Activated T-cell treated with anti-CD3 and anti-CD28 coated beads, Interleukin-2, amount 50 U/mL, for 72 hours (primary cell): ENCODE measurements around the gene SP4. TPM values are rescaled to one million over a fixed set of nuclear protein-coding genes. Genes with fewer than 3 reads are reported as not detected.
A peak's percentile ranks its signal among the peaks of the same experiment; 100 is the strongest.

Source experiments
- ATAC-seq, 2 donors: fragments of 150-1000 bp; cut with Tn5 transposase; replicated peaks in 1 of 2; 2 replicates each; pipeline ENCODE4 v1.10.0; 2021; ENCODE audit warnings: moderate library complexity in 2 of 2, mild to moderate bottlenecking in 1 of 2
- DNase-seq, 2 donors: peaks; one replicate each; pipeline ENCODE4 v3.0.0; 2021 to 2022; ENCODE audit warnings: mixed read lengths in 1 of 2
- H3K27ac Mint-ChIP-seq: one replicate; pipeline ENCODE4 v1.8.0; 2022; ENCODE audit warnings: mild to moderate bottlenecking, moderate library complexity, mixed read lengths
- H3K27me3 Mint-ChIP-seq: one replicate; pipeline ENCODE4 v1.8.0; 2022; ENCODE audit warnings: low read depth, mixed read lengths
- H3K36me3 Mint-ChIP-seq, 2 donors: one replicate each; pipeline ENCODE4 v1.8.0; 2022; ENCODE audit warnings: mixed read lengths in 2 of 2, mild to moderate bottlenecking in 1 of 2; ENCODE audit not compliant: insufficient read depth in 2 of 2
- H3K4me1 Mint-ChIP-seq: one replicate; pipeline ENCODE4 v1.8.0; 2022; ENCODE audit warnings: low read depth, mixed read lengths
- H3K4me3 Mint-ChIP-seq, 2 donors: one replicate each; pipeline ENCODE4 v1.8.0; 2022; ENCODE audit warnings: mild to moderate bottlenecking in 2 of 2, mixed read lengths in 2 of 2, moderate library complexity in 2 of 2
- H3K9me3 Mint-ChIP-seq, 2 donors: one replicate each; pipeline ENCODE4 v1.8.0; 2022; ENCODE audit warnings: mixed read lengths in 2 of 2
- total RNA-seq, 2 donors: library from RNA; stranded (reverse); gene quantifications; one replicate each; pipeline ENCODE4 v1.2.3, GENCODE V29; 2022

SP4 gene
- total RNA-seq, 2 donors from 2014 or later: 21.5 to 23.7 TPM

DNA sequence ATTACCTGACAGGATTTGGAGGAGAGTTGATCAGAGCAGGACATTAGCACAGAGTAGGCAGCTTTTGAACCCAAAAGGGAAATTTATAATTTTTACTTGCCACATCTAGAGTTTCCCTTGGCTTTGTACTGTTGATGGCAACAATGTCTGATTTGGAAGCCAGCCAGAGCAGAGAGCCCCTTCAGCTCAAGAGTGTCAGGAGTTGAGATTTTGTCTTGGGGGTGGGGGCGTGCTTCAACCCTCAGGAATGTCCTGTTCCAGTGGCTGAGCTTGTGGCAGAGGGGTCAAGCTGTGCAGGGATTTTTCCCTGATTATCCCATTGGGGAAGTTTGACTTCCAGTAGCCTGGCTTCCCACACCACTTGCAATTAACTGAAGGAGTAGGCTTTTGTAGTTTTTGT, 27.0 kb downstream of the SP4 start:
- Mint-ChIP-seq H3K36me3 (peaks cover 23 to 43% of the 10 kb centered on the region in 2 donors), H3K4me1 (peaks cover 7% of the 10 kb centered on the region), H3K4me3 (no peak overlapping the region), H3K27ac (no peak overlapping the region), H3K27me3 (no peaks in the 10 kb centered on the region), H3K9me3 (peaks cover 6 to 12% of the 10 kb centered on the region in 2 donors)
- DNase-seq: no peak
- no peak for ATAC-seq

GRCh38 chr7:21461282-21461681, 33.4 kb downstream of the SP4 start:
- Mint-ChIP-seq H3K9me3 (peaks cover 5 to 8% of the 10 kb centered on the region in 2 donors), H3K27me3 (no peaks in the 10 kb centered on the region), H3K4me1 (peaks cover 30% of the 10 kb centered on the region), H3K36me3 (peaks cover 12 to 26% of the 10 kb centered on the region in 2 donors), H3K4me3 (no peak overlapping the region), H3K27ac (no peak overlapping the region)
- no peak for DNase-seq
- no peak for ATAC-seq

- Mint-ChIP-seq H3K27me3 (no peaks in the 10 kb centered on the region), H3K4me3 (no peak overlapping the region), H3K36me3 (peaks cover 11 to 26% of the 10 kb centered on the region in 2 donors), H3K9me3 (peaks cover 5 to 8% of the 10 kb centered on the region in 2 donors), H3K4me1 (peaks cover 30% of the 10 kb centered on the region), H3K27ac (no peak overlapping the region)
- ATAC-seq (no peak), DNase-seq (no peak)
Measured at GRCh38 chr7:21462081-21462480, 34.2 kb downstream of the SP4 start.

GRCh38 chr7:21463524-21463923, 35.6 kb downstream of the SP4 start:
- Mint-ChIP-seq H3K4me3 (no peak overlapping the region), H3K9me3 (peaks cover 5 to 8% of the 10 kb centered on the region in 2 donors), H3K27me3 (no peaks in the 10 kb centered on the region), H3K36me3 (peaks cover 9 to 23% of the 10 kb centered on the region in 2 donors), H3K4me1 (peaks cover 30% of the 10 kb centered on the region), H3K27ac (no peak overlapping the region)
- no peak for ATAC-seq
- no peak for DNase-seq

- Mint-ChIP-seq H3K27me3 (no peaks in the 10 kb centered on the region), H3K4me3 (no peak overlapping the region), H3K9me3 (no peaks in the 10 kb centered on the region), H3K36me3 (peaks cover 0 to 3% of the 10 kb centered on the region in 2 donors), H3K4me1 (peaks cover 8% of the 10 kb centered on the region), H3K27ac (no peak overlapping the region)
- DNase-seq (no peak), ATAC-seq (no peak)
Measured at GRCh38 chr7:21468969-21469368, 41.1 kb downstream of the SP4 start.

DNA sequence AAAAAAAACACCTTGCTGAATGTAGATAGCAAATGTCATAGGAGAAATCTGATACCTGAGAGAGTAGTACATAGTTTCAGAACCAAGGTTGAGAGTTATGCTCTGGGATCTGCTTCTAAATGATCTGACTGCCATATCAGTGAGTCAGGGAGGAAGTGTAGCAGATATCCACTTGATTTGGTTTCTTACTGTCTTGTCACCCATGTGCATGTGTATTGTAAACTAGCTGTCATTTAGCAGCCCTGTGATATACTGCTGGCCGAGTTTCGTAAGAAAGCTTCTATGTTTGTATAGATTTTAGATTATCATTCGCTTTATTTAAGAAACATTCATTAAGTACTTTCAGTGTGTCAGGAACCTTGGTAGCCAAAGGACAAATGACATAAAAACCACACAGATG, 42.0 kb downstream of the SP4 start:
- Mint-ChIP-seq H3K4me1 (no peaks in the 10 kb centered on the region), H3K9me3 (no peaks in the 10 kb centered on the region), H3K36me3 (peaks cover 0 to 3% of the 10 kb centered on the region in 2 donors), H3K27me3 (no peaks in the 10 kb centered on the region), H3K27ac (no peak overlapping the region), H3K4me3 (no peak overlapping the region)
- no peak for ATAC-seq
- DNase-seq: no peak

DNA sequence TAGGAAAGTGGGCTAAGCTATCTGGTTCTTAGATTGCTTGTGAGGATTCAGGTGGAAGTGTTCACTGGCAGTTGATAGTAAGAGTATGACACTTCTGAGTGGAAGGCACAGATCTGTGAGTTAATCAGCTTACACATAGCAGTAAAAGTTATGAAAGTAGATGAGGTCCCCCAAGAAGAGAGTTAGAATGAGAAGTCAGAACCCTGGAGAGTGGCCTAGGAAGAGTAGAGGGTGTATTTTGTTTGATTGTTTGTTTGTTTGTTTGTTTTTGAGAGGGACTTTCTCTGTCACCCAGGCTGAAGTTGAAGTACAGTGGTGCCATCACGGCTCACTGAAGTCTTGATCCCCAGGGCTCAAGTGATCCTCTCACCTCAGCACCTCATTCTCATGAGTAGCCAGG, 44.1 kb downstream of the SP4 start:
- DNase-seq (no peak), ATAC-seq (no peak)
- H3K27ac Mint-ChIP-seq: no peak overlapping the region
- H3K36me3 Mint-ChIP-seq: peaks cover under 1 to 3% of the 10 kb centered on the region in 2 donors
- no peak overlapping the region for H3K4me3 Mint-ChIP-seq
- H3K27me3 Mint-ChIP-seq: no peaks in the 10 kb centered on the region
- no peaks in the 10 kb centered on the region for H3K4me1 Mint-ChIP-seq
- H3K9me3 Mint-ChIP-seq: no peaks in the 10 kb centered on the region

DNA sequence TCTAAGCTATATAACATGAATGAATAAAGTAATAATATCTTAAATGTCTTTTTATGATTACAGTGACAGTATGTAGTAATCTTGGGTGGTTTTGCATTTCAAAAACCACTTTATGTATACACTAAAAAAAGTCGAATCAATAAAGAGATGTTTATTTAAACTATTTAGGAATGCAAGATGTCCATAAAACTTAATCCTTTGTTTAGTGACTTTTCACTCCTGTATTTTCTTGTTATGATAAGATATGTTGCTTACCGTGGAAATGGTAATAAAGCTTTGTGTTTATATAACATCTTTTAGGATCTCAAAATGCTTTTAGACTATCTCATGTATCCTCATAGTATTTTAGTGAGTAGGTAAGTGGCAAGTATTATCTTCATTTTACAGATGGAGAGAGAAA, 48.5 kb downstream of the SP4 start:
- Mint-ChIP-seq H3K4me1 (peaks cover 17% of the 10 kb centered on the region), H3K4me3 (no peak overlapping the region), H3K9me3 (no peaks in the 10 kb centered on the region), H3K36me3 (peaks cover 2 to 16% of the 10 kb centered on the region in 2 donors), H3K27me3 (no peaks in the 10 kb centered on the region), H3K27ac (no peak overlapping the region)
- DNase-seq (no peak), ATAC-seq (no peak)

- no peaks in the 10 kb centered on the region for H3K9me3 Mint-ChIP-seq
- peak overlapping the region; percentile 3 for H3K27ac Mint-ChIP-seq
- ATAC-seq (no peak), DNase-seq (no peak)
- H3K4me3 Mint-ChIP-seq: no peak overlapping the region
- peaks cover 21% of the 10 kb centered on the region for H3K4me1 Mint-ChIP-seq
- H3K36me3 Mint-ChIP-seq: peaks cover 2 to 25% of the 10 kb centered on the region in 2 donors
- H3K27me3 Mint-ChIP-seq: no peaks in the 10 kb centered on the region
Measured at GRCh38 chr7:21480693-21481403, 53.0 kb downstream of the SP4 start.

GRCh38 chr7:21486511-21486910, 58.6 kb downstream of the SP4 start:
- no peak overlapping the region for H3K4me3 Mint-ChIP-seq

DNA sequence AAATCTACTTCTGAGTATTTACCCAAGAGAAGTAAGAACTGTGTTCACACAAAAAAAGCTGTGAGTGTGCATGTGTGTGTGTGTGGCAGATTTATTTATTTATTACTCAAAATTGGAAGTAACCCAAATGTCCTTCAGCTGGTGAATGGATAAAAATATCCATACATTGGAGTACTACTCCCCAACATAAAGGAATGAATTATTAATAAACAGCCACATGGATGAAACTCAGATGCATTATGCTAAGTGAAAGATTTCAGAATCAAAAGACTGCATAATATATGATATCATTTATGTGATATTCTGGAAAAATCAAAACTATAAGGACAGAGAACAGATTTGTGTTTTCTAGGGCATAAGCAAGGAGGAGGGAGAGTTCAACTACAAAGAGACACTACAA, 67.8 kb downstream of the SP4 start:
- Mint-ChIP-seq H3K27ac (no peak overlapping the region), H3K4me3 (no peak overlapping the region), H3K9me3 (peaks cover 8 to 10% of the 10 kb centered on the region in 2 donors), H3K4me1 (no peaks in the 10 kb centered on the region), H3K36me3 (peaks cover 9 to 51% of the 10 kb centered on the region in 2 donors), H3K27me3 (no peaks in the 10 kb centered on the region)
- DNase-seq: no peak
- no peak for ATAC-seq

More at GRCh38 chr7:21486511-21486910, 58.6 kb downstream of the SP4 start:
- Mint-ChIP-seq H3K27ac (no peak overlapping the region), H3K36me3 (peaks cover 4 to 35% of the 10 kb centered on the region in 2 donors), H3K9me3 (peaks cover 2 to 7% of the 10 kb centered on the region in 2 donors), H3K4me1 (peaks cover 15% of the 10 kb centered on the region), H3K27me3 (no peaks in the 10 kb centered on the region)
- DNase-seq (no peak), ATAC-seq (no peak)

DNA sequence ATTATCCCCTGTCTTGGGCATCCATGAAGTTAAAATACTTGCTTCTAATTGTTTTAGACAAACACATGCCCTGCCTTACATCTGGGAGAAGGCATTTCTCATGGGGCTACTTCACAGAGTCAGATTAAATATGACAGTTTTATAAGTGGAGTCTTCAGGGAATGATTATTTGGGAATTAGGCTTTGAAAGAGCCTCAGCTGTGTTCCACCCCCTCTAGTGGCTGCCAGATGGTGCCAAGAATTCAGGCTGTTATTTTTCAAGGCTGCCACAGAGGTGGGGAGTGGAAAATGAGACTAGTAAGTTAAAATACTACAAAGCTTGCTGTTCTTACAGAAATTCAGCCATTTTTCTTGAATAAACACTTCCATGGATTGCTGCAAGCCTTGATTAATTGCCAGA, 69.2 kb downstream of the SP4 start:
- no peak overlapping the region for H3K4me3 Mint-ChIP-seq
- H3K9me3 Mint-ChIP-seq: peaks cover 2 to 5% of the 10 kb centered on the region in 2 donors
- no peak overlapping the region for H3K27ac Mint-ChIP-seq
- H3K4me1 Mint-ChIP-seq: no peaks in the 10 kb centered on the region
- H3K27me3 Mint-ChIP-seq: no peaks in the 10 kb centered on the region
- ATAC-seq (no peak), DNase-seq (no peak)
- H3K36me3 Mint-ChIP-seq: peaks cover 6 to 43% of the 10 kb centered on the region in 2 donors

DNA sequence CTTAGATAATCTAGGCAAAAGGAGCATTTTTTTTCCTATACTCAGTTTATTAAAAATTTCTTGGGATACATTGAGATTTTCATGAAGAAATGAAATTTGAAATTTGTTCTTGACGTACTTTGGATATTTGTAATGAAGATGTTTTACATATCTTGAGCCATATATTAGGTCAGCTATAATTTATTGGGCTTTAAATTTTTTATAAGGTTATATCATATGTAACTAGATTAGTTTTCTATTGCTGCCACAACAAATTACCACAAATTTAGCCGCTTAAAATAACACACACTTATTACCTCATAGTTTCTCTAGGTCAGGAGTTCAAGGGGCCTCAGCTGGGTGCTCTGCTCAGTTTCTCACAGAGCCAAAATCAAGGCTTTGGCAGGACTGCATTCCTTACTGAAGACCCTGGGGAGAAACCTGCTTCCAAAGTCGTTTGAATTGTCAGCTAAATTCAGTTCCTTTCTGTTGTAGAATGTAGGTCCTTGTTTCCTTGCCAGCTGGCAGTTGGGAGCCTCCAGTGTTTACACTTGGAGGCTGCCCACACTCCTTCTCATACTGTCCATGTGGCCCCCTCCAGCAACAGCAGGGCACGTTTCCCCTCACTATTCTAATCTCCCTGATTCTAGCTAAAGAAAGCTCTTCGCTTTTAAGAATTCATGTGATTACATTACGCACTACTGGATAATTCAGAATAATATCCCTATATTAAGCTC, 72.4 kb downstream of the SP4 start:
- H3K4me1 Mint-ChIP-seq: no peaks in the 10 kb centered on the region
- ATAC-seq (no peak), DNase-seq (no peak)
- H3K36me3 Mint-ChIP-seq: peaks cover 11 to 32% of the 10 kb centered on the region in 2 donors
- no peak overlapping the region for H3K27ac Mint-ChIP-seq
- no peaks in the 10 kb centered on the region for H3K27me3 Mint-ChIP-seq
- H3K9me3 Mint-ChIP-seq: peaks cover 5% of the 10 kb centered on the region in 2 donors
- H3K4me3 Mint-ChIP-seq: no peak overlapping the region
